GM21390 (cell line): ENCODE results near the gene GREB1L.
"Not testable (repeated sequence)": the region's sequence is repeated elsewhere in the genome, so short reads cannot be mapped to it uniquely, and the experiment has no call there.

Experiments used
- ATAC-seq: cut with Tn5 transposase; IDR thresholded peaks from one replicate; pipeline ENCODE4 v1.9.1; 2021; ENCODE audit not compliant: unreplicated experiment

The GREB1L gene

GRCh38 chr18:21362831-21363230 lies 120.8 kb downstream of the GREB1L start:
- no peak for ATAC-seq

GRCh38 chr18:21363348-21363747 lies 121.3 kb downstream of the GREB1L start:
- no peak for ATAC-seq

- ATAC-seq: no peak
These were observed 122.4 kb downstream of the GREB1L start for GRCh38 chr18:21364471-21364870.

- no peak for ATAC-seq
These were observed 124.9 kb downstream of the GREB1L start for GRCh38 chr18:21366896-21367295.

GRCh38 chr18:21369146-21369545 lies 127.1 kb downstream of the GREB1L start:
- ATAC-seq: no peak

- not testable (repeated sequence) for ATAC-seq
These were observed 127.6 kb downstream of the GREB1L start for GRCh38 chr18:21369597-21369996.

- no peak for ATAC-seq
These were observed 141.0 kb downstream of the GREB1L start for GRCh38 chr18:21383031-21383430.

- ATAC-seq: no peak
These were observed 144.7 kb downstream of the GREB1L start for GRCh38 chr18:21386523-21387240.

GRCh38 chr18:21387886-21388285 lies 145.9 kb downstream of the GREB1L start:
- ATAC-seq: no peak

GRCh38 chr18:21389283-21389682 lies 147.3 kb downstream of the GREB1L start:
- no peak for ATAC-seq

GRCh38 chr18:21389903-21390302 lies 147.9 kb downstream of the GREB1L start:
- ATAC-seq: no peak

- ATAC-seq: no peak
These were observed 149.1 kb downstream of the GREB1L start for GRCh38 chr18:21391074-21391673.

- no peak for ATAC-seq
These were observed 152.0 kb downstream of the GREB1L start for GRCh38 chr18:21393986-21394385.

GRCh38 chr18:21398121-21398520 lies 156.1 kb downstream of the GREB1L start:
- no peak for ATAC-seq

GRCh38 chr18:21402272-21402671 lies 160.2 kb downstream of the GREB1L start:
- no peak for ATAC-seq

- ATAC-seq: no peak
These were observed 162.4 kb downstream of the GREB1L start for GRCh38 chr18:21404426-21404825.

- ATAC-seq: no peak
These were observed 164.1 kb downstream of the GREB1L start for GRCh38 chr18:21406116-21406515.

GRCh38 chr18:21408681-21409080 lies 166.6 kb downstream of the GREB1L start:
- no peak for ATAC-seq

- ATAC-seq: no peak
These were observed 191.4 kb downstream of the GREB1L start for GRCh38 chr18:21433436-21433835.

- ATAC-seq: no peak
These were observed 197.4 kb downstream of the GREB1L start for GRCh38 chr18:21439431-21439846.

- ATAC-seq: no peak
These were observed 199.6 kb downstream of the GREB1L start for GRCh38 chr18:21441670-21442069.

GRCh38 chr18:21443776-21444464 lies 201.9 kb downstream of the GREB1L start:
- no peak for ATAC-seq
